Adipocyte (in vitro differentiated cells): ENCODE measurements around the gene ANK3.

Experiments
- DNase-seq: peaks from one replicate; pipeline ENCODE4 v3.0.0-alpha.2; 2015; ENCODE audit warnings: low read depth
- H3K27me3 ChIP-seq: replicated peaks from 2 replicates; pipeline ENCODE4 v1.7.0; 2013; ENCODE audit warnings: mild to moderate bottlenecking, low read length, moderate library complexity; ENCODE audit not compliant: control insufficient read depth, insufficient read depth
- H3K36me3 ChIP-seq: 2 replicates; pipeline ENCODE4 v1.7.0; 2013; ENCODE audit warnings: low read length, mild to moderate bottlenecking, moderate library complexity; ENCODE audit not compliant: control insufficient read depth, insufficient read depth, severe bottlenecking
- H3K4me1 ChIP-seq: 2 replicates; pipeline ENCODE4 v1.7.0; 2013; ENCODE audit warnings: mild to moderate bottlenecking, low read length, moderate library complexity; ENCODE audit not compliant: control insufficient read depth, insufficient read depth
- H3K4me3 ChIP-seq: 2 replicates; pipeline ENCODE4 v1.7.0; 2013; ENCODE audit warnings: mild to moderate bottlenecking, low read length, moderate library complexity
- H3K9ac ChIP-seq: 2 replicates; pipeline ENCODE4 v1.7.0; 2013; ENCODE audit warnings: mild to moderate bottlenecking, low read length, moderate library complexity
- H3K9me3 ChIP-seq: 2 replicates; pipeline ENCODE4 v1.7.0; 2013; ENCODE audit warnings: mild to moderate bottlenecking, low read length, moderate library complexity; ENCODE audit not compliant: control insufficient read depth

The ANK3 gene

GRCh38 chr10:60291344-60291930, 98.2 kb downstream of the ANK3 start:
- H3K4me3 ChIP-seq = no peak overlapping the region
- H3K4me1 ChIP-seq = peaks cover 11% of the 10 kb centered on the region
- no peaks in the 10 kb centered on the region for H3K27me3 ChIP-seq
- H3K9me3 ChIP-seq = no peaks in the 10 kb centered on the region
- no peak overlapping the region for H3K9ac ChIP-seq
- DNase-seq = no peak
- no peaks in the 10 kb centered on the region for H3K36me3 ChIP-seq

GRCh38 chr10:60290558-60290957, 99.1 kb downstream of the ANK3 start:
- no peaks in the 10 kb centered on the region for H3K27me3 ChIP-seq
- H3K36me3 ChIP-seq = no peaks in the 10 kb centered on the region
- H3K9ac ChIP-seq = no peak overlapping the region
- no peak overlapping the region for H3K4me3 ChIP-seq
- no peaks in the 10 kb centered on the region for H3K9me3 ChIP-seq
- no peak for DNase-seq
- H3K4me1 ChIP-seq = peaks cover 11% of the 10 kb centered on the region

DNA sequence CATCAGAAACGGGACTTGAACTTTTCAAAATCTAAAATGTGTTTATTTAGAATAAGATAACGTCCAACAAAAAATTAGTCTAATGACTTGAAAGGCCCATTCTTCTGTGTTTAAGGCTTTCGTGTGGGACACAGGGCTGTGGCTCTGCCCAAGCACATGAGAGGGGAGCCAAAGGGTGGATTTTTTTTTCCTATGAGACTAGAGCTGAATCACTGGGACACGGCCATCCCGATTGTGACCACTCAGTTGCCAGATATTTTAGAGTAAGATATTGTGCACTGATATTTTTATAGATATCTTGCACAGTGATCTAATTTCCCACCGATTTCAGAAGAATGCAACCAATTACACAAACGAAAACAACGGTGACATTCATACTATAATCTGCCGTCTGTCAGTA, 99.9 kb downstream of the ANK3 start:
- no peaks in the 10 kb centered on the region for H3K36me3 ChIP-seq
- peaks cover 11% of the 10 kb centered on the region for H3K4me1 ChIP-seq
- no peak for DNase-seq
- no peak overlapping the region for H3K9ac ChIP-seq
- H3K9me3 ChIP-seq = no peaks in the 10 kb centered on the region
- no peak overlapping the region for H3K4me3 ChIP-seq
- no peaks in the 10 kb centered on the region for H3K27me3 ChIP-seq

DNA sequence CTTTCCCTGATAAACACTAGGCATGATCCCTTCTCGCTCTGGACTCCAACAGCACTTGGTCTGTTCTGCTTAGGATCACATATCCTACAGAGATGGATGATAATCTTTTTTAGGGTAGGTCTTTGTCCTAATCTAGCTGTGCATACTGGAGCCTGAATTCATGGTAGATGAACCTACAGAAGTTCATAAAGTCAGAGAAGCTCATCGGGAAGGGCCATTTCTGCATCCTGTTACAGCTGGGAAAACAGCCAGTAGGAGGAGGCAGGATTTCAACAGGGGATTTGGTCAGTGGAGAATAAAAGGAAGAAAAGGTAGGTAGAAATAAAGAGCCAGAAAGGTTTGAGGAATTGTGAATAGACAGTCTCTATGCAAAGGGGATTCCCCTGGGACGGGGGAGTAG, 101.4 kb downstream of the ANK3 start:
- Histone ChIP-seq H3K4me3 (no peak overlapping the region), H3K9me3 (no peaks in the 10 kb centered on the region), H3K9ac (no peak overlapping the region), H3K36me3 (no peaks in the 10 kb centered on the region), H3K4me1 (peaks cover 10% of the 10 kb centered on the region), H3K27me3 (no peaks in the 10 kb centered on the region)
- DNase-seq = no peak

GRCh38 chr10:60286559-60286958, 103.1 kb downstream of the ANK3 start:
- Histone ChIP-seq H3K4me1 (peaks cover 12% of the 10 kb centered on the region), H3K9me3 (no peaks in the 10 kb centered on the region), H3K9ac (no peak overlapping the region), H3K4me3 (no peak overlapping the region), H3K36me3 (no peaks in the 10 kb centered on the region), H3K27me3 (no peaks in the 10 kb centered on the region)
- peak; percentile 56 for DNase-seq

- H3K27me3 ChIP-seq = no peaks in the 10 kb centered on the region
- H3K9ac ChIP-seq = no peak overlapping the region
- H3K36me3 ChIP-seq = no peaks in the 10 kb centered on the region
- no peak for DNase-seq
- peaks cover 8% of the 10 kb centered on the region for H3K4me1 ChIP-seq
- no peaks in the 10 kb centered on the region for H3K9me3 ChIP-seq
- H3K4me3 ChIP-seq = peak overlapping the region; percentile 38
Observed at GRCh38 chr10:60283397-60283796, 106.3 kb downstream of the ANK3 start.

GRCh38 chr10:60282771-60283353, 106.8 kb downstream of the ANK3 start:
- Histone ChIP-seq H3K4me1 (peaks cover 8% of the 10 kb centered on the region), H3K9ac (no peak overlapping the region), H3K9me3 (no peaks in the 10 kb centered on the region), H3K27me3 (no peaks in the 10 kb centered on the region), H3K4me3 (peak overlapping the region; percentile 38), H3K36me3 (no peaks in the 10 kb centered on the region)
- peak; percentile 63 for DNase-seq

DNA sequence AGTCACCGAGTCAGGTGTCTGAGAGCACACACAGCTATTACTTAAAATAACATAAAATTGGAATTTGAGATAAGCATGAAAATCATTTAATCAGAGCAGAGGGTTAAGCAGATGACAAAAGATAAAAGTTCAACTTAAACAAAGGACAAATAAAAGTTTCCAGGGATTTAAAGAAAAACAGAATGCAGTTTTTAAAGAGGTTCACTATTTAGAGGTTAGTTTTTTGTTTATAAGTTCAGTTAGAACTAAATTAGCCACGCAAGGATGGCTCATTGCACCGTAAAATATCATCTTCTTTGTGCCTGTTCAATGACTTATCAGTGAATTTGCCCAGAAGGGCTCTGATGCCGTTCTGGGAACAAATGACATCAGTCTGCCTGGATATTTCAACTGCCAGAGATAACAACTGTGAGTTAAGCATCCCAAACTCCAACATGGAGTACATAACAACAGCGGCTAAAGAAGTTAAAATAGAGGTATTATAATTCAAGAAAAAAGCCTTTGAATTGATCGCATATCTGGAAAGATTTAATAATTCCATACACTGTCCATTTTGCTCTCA, 107.8 kb downstream of the ANK3 start:
- Histone ChIP-seq H3K9me3 (no peaks in the 10 kb centered on the region), H3K4me3 (no peak overlapping the region), H3K27me3 (no peaks in the 10 kb centered on the region), H3K4me1 (peaks cover 8% of the 10 kb centered on the region), H3K9ac (no peak overlapping the region), H3K36me3 (no peaks in the 10 kb centered on the region)
- DNase-seq = no peak

- H3K9ac ChIP-seq = no peak overlapping the region
- H3K36me3 ChIP-seq = no peaks in the 10 kb centered on the region
- H3K9me3 ChIP-seq = no peaks in the 10 kb centered on the region
- peak; percentile 56 for DNase-seq
- no peak overlapping the region for H3K4me3 ChIP-seq
- H3K4me1 ChIP-seq = peaks cover 8% of the 10 kb centered on the region
- no peaks in the 10 kb centered on the region for H3K27me3 ChIP-seq
Observed at GRCh38 chr10:60281331-60281730, 108.3 kb downstream of the ANK3 start.

DNA sequence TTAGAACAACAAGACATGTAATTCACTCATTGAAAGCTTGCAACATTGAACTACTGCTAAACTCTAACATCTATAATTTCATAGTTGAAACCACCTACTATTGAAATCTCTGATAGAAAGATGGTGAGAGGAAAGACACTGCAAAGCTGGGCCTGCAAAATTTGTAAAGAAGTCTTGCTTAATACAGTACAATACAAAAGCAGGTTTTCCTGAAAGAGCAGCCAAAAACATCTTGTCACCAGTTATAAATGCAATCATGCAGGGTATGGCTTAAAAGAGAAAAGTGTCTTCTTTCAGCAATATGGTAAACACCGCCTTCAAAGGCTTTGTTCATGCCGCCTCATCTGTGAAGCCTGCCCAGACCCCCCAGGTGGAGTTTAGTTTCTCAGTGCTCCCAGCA, 109.2 kb downstream of the ANK3 start:
- no peaks in the 10 kb centered on the region for H3K27me3 ChIP-seq
- H3K9ac ChIP-seq = no peak overlapping the region
- H3K4me3 ChIP-seq = no peak overlapping the region
- H3K4me1 ChIP-seq = peaks cover 8% of the 10 kb centered on the region
- DNase-seq = no peak
- no peaks in the 10 kb centered on the region for H3K9me3 ChIP-seq
- H3K36me3 ChIP-seq = no peaks in the 10 kb centered on the region

DNA sequence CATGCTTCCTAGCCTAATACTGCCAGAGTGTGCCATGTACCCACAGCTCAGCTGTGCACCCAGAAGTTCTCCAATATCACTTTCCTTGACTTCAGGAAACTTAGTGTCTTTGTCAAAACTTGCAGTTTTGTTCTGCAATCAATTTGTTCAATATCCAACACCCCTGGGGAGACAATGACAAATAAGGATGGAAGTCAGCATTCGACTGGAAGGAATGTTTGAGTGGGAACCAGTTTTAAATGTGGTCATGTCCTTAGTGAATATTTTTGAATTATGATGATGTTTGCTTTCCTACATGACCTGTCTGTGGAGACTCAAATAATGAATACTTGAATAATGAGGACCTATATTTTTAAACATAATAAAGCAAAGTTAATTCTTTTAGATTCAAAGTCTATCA, 112.0 kb downstream of the ANK3 start:
- H3K4me1 ChIP-seq = no peaks in the 10 kb centered on the region
- no peaks in the 10 kb centered on the region for H3K36me3 ChIP-seq
- no peaks in the 10 kb centered on the region for H3K9me3 ChIP-seq
- DNase-seq = no peak
- H3K4me3 ChIP-seq = no peak overlapping the region
- no peaks in the 10 kb centered on the region for H3K27me3 ChIP-seq
- H3K9ac ChIP-seq = no peak overlapping the region

DNA sequence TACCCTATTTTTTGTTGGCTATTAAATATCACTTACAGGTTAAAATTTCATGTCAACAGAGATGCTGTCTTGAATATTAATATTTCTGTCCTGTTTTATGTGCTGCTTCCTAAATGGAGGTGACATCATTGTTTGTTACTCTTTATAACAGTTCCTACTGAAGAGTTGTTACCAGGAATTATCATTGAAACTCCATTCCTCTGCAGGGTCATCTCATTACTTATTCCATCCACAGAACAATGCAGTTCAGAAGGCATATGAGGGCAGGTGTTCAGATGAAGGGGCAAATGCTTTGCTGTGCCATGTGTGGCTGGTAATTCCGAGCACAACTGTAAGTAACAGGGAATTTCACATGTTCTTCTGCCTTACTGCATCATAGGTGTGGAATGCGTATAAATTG, 113.4 kb downstream of the ANK3 start:
- no peaks in the 10 kb centered on the region for H3K36me3 ChIP-seq
- H3K4me3 ChIP-seq = no peak overlapping the region
- H3K27me3 ChIP-seq = no peaks in the 10 kb centered on the region
- H3K4me1 ChIP-seq = no peaks in the 10 kb centered on the region
- H3K9me3 ChIP-seq = no peaks in the 10 kb centered on the region
- no peak for DNase-seq
- no peak overlapping the region for H3K9ac ChIP-seq
